ENCODE data around the gene COL4A1.

DNA sequence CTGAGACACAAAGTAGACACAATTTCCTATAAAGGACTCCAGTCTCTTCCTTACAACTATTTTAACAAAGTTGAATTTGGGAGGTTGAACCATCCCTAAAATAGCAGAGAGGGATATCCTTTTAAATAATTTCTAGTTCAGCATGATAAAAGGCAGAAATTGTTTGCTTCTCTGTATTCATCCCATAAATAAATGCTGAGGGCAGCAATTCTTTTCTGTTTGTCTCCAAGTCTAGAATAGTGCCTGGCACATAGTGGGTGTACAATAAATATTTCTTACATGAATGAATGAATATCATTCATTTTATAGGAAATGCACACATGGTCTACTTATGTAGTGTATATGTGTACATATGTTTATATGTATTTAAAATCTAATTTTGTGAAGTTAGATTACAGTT, 12.3 kb downstream of the COL4A1 start:
- TF ChIP-seq, protein P1, sequence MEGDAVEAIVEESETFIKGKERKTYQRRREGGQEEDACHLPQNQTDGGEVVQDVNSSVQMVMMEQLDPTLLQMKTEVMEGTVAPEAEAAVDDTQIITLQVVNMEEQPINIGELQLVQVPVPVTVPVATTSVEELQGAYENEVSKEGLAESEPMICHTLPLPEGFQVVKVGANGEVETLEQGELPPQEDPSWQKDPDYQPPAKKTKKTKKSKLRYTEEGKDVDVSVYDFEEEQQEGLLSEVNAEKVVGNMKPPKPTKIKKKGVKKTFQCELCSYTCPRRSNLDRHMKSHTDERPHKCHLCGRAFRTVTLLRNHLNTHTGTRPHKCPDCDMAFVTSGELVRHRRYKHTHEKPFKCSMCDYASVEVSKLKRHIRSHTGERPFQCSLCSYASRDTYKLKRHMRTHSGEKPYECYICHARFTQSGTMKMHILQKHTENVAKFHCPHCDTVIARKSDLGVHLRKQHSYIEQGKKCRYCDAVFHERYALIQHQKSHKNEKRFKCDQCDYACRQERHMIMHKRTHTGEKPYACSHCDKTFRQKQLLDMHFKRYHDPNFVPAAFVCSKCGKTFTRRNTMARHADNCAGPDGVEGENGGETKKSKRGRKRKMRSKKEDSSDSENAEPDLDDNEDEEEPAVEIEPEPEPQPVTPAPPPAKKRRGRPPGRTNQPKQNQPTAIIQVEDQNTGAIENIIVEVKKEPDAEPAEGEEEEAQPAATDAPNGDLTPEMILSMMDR (IDR thresholded peaks at IDR 0.05; ENCODE audit: low read length): no peak
- no peak for TF ChIP-seq EZH2 (IDR thresholded peaks at IDR 0.05; ENCODE audit: borderline replicate concordance, low read length)

All from OCI-LY1 (cell line).